HG03280 (cell line): Measurements from ENCODE around the gene ERI3.

Experiments
- ATAC-seq: cut with Tn5 transposase; IDR thresholded peaks from one replicate; pipeline ENCODE4 v1.9.1; 2021; ENCODE audit warnings: mild to moderate bottlenecking, moderate library complexity; ENCODE audit not compliant: unreplicated experiment

Gene ERI3

DNA sequence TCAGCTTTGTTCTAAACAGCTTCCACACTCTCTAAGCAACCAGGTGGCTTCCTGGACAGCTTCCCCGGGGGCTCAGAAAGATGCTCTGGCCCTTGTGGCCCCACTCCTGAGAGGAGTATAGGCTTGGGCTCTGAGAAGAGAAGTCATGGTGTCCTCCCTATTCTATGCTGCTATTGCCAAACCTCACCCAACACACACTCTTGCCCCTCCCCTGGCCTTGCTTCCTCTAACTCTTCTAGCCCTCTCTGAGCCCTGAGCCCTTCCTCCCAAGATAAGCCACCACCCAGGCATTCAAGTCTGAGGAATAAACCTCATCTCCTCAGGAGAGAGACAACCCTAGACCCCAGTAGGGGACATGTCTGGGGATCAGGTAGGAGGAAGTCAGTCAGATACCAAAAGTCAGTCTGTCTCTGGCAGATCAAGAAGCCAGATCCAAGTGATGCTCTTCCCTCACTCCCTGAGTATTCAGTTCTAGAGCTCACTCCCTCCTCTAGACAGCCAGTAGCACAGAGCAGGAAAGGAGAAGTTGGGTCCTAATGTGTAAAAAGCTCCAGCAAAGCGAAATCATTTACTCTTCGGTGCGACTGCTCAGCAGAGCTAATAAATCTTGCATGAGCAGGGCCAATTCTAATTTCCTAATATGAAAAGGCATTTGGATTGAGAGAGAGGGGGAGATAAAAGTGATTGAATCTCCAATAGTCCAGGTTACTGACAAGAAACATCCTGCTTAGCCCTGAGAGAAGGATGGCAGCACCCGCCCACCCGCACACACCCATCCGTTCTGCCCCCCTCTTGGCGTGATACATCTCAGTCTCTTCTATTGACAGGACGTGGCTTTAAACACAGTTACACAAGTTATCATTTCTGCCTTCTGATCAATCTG lies 91.2 kb downstream of the ERI3 start:
- no peak for ATAC-seq

DNA sequence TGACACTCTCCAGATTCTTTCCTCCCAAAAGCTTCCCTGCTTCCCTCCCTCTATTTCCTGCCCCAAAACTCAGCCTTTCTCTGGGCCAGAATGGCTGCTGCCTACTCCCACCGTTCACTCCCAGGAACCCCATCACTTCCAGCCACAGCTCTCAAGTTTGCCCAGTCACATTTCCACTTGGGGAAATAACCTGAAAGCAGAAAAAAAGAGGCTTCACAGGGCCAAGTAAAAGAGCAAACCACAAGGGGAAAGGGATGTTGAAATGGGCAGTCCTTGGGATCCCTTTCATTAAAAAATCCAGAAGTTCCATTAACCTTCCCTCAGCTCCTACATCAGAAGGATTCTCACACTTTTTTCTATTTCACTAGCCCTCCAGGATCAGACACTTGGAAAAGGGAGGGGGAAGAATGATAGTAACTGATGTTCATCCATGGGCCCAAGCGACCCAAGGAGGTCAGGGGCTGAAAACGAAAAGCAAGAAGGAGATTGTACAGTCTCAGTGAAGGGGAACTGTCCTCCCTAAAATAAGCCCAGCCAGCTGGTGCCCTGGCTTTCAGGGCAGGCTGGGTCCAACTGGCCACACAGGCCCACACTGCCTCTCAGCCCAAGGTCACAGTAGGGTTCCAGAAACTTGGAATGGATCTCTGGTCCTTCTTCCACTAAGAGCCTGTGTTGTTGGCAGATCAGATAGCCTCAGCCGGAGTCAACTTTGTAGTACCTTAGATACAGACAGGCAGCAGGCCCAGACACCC lies 92.1 kb downstream of the ERI3 start:
- no peak for ATAC-seq

DNA sequence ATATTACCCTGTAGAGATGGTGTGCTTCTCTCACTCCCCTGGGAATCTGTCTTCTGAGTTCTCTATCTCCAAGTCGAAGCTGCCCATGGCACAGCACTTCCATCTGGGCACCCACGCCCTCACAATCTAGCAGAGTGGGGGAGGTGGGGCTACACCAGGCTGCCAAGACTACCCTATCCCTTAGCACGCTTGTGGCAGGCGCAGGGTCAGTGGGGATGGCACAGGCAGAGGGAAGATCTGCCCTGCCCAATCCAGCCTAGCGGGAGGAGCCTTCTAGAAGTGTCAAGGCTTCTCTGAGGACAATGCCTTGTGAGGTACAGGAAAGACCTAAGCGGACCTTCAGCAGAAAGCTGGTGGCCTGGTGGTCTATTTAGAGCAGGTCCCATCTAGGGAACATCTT lies 92.6 kb downstream of the ERI3 start:
- ATAC-seq = no peak

DNA sequence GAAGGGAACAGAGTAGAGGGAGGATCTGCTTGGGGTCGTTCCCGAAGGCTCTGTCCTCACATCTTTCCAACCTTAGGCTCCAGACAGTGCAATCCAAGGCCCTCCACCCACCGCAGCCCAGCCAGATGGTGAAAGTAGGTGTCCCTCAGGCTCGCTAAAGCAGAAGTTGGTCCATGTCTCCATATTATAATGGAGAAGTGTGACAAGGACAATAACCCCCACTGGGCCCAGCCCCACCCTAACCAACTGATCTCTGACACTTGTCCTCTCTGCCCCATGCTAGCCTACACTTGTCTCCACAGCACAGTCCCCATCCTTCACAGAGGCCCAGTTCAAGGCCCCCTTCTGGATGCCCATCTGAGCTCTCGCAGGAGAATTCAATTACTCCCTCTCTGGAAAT lies 93.1 kb downstream of the ERI3 start:
- no peak for ATAC-seq

DNA sequence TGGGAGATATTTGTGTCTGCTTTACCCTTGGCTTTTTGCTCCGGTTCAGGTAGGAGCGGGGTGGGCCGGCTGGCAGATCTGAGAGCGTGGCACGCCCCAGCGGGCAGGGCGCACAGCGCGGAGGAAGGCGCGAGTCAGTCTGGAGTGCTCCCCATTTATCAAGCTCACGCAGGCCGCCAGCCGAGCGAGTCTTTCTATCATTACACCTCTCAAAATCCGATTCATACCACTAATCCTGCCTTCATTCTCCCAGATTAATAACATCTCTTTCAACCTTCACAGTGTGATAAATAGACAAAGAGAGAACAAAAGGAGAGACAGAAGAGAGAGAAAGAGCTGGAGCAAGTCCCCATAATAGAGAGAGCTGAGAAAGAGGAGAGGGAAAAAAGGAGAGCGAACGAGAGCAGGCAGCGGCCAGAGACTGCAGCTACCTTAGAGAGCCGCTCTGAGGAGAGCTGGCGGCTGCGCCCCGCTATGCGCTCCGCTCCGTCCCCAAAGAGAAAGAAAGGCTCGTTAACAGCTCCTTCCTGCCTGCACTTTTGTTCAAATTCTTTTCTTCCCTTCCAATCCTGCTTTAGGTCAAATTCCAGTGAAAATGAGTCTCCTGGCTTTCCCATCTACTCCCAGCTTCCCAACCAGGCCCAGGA lies 93.8 kb downstream of the ERI3 start:
- ATAC-seq = no peak

DNA sequence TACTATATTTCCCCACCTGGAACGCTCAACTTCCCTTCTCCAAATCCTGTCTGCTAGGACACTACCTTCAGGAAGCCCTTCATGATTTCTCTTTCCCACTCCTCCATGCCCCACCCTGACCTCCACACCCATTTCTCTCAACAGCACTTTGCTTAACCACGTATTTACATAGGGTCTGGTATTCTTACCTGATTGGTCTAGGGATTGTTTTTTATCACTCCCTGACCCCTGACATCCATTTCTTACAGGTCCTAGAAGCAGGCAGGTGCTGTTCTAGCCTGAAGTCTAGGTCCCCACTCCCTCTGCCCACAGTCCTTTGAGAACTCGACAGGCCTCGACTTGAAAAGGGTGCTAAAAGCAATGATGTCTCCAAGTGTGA lies 94.3 kb downstream of the ERI3 start:
- no peak for ATAC-seq

DNA sequence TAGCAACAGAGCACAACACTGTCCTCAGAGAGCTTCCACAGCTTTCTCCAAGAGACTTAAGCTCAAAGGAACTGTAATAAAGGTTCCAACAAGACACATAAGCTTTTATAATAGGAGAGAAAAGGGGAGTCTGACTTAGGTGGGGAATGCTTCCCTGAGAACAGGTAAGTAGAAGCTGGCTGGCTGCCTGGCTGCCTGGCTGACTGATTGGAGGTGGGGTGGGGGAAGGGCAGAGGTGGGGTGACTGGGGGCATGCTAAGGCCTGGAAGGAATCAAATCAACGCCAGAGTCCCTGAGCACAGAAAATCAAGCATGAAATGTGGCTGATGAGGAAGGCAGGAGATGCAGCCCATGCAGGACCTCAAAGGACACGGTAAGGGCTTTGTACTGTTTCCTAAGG lies 96.0 kb downstream of the ERI3 start:
- no peak for ATAC-seq

DNA sequence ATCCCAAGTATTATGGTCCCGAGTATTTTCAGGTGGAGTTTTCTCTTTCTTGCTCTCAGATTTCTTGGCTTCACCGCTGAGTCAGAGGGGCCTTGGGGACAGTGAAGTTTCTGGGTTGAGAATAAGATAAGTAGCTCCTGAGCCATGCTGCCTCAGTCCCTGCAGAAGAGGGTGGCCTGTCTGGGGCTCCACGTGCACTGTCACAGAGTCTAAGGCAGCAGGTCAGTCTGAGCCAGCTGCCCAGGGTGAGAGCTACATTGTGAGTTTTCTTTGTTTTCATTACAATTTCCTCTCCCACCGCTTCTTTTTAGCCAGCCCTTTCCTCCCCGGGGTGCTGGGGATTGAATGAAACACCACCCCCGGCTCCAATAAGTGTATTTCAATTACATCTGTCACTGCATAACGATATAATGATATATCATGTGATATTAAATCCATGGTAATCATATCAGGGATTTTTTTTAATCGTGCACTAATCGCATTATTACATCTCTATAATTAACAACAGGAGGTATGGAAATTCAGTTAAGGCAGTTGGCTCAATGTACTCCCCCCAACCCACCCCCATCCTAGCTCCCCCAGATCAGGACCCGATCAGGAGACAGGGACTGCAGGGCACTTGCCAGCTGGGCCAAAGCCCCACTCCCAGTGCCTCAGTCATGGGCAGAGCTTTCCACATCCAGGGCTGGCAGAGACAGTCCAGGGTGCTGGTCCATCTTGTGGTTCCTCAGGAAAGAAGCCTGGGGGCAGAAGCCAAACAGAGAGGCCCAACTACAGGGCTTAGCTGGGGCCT lies 98.1 kb downstream of the ERI3 start:
- no peak for ATAC-seq

DNA sequence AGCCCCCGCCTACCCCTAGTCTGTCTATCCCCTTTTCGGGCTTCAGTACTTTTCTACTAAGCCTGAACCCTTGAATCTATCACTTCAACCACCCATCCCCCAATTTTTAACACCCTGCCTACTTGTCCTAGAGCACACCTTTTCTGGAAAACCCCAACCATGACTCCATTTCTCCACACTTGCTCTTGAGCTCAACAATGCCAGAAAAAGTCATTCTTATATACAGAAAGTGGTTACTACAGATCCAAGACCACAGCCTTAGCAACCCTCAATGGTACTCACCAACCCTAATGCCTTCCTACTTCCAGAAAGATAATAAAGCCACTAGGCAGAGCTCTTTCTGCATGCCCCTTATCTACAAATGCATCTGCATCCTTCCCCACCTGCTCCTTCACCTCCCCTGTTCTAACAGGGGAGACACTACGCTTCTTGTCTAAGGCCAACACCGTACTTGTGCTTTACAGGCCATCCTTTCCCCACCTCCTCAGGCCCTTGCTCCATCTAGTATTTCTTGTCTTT lies 100.6 kb downstream of the ERI3 start:
- no peak for ATAC-seq

DNA sequence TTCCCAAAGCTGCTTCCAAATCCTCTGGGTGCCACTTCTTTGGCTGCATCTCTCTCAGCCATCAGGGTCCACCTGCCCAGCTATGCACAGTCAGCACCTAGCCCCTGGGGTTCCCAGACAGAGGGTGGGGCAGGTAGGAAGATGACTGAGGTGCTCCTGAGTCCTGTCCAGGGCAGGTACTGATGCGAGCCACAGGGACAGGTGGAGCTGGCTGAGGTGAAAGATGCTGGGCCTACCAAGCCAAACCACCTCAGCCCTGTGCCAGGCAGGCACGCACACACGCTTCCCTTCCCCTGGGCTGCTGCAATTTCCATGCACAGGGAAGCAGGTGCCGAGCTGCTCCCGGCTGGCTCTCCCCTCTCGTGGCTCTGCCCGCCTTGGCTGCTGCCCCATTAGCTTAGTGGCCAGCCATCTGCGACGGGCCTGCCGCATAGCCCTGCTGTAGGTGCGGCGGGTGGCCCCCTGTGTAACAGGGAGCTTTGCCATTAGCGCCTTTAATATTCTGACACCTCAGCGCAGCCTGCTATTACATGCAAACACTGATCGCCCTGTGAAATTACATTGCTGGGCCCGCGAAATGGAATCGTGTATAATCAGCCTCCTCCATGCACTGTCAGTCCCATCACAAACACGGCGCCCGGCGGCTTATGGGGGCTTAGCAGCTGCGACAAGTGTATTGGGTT lies 102.9 kb downstream of the ERI3 start:
- ATAC-seq = no peak

DNA sequence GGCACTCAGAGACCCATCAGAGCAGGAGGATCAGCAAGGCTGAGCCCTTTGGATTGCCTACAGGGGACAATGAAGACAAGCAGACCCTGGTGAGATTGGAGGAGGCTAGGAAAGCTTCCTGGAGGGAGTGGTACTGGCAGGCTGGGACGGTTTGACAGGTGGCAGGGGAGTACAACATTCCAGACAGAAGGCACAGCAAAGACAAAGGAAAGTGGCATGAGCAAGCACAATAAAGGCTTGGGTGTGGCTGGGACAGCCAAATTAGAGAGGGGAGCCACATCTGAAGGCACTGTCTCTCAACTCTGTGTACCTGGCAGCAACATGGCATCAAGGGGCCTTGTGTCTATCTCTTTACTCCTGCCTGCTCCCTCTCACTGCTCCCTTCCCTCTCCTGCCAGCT lies 103.6 kb downstream of the ERI3 start:
- no peak for ATAC-seq

DNA sequence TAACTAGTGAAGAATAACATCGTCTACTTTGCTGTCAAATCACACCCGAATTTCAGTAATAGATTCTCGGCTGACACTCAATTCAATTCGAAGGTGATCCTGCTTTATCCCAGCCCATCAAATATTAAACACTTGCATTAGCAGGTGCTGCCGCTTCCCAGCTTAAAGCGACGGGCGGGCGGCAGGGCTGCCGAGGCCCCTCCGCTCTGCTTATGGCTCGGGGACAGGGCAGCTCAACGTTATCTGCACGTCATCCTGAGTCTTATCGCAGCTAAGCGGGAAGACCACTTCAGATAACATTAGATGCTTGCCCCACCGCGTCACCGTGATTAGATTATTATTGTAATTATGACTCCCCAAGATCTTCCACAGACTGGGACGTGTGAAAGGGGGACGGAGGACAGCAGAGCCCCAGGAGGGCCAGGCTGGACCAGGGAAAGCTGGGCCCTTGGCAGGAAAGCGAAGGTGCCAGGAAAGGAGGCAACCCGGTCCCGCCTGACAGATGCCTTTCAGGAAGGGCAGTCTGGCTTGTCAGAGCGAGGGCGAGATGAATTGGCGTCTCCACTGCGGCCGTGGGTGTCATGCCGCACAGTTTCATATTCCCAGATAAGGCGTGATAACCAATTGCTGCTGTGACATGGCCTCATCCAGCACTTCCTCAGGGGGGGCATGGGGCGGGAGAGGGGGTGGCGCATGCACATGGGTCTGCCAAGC lies 104.8 kb downstream of the ERI3 start:
- no peak for ATAC-seq

DNA sequence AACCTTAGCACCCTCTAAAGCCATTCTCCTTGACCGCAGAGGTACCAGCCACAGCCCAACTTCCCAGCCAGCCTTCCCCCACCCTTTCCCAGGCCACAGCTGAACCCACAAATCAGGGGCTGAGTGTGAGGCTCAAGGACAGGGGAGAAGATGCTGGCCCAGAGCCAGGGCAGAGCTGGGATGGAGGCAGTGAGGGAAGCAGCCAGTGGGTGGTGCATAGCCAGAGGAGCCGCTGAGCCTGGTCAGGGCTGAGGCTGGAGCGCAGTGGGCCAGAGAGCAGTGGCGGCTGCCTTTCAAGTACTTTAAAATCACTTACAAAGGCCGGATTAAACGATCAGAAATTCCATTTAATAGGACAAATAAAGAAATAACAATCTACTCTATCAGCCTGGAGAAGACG lies 105.5 kb downstream of the ERI3 start:
- ATAC-seq = no peak

DNA sequence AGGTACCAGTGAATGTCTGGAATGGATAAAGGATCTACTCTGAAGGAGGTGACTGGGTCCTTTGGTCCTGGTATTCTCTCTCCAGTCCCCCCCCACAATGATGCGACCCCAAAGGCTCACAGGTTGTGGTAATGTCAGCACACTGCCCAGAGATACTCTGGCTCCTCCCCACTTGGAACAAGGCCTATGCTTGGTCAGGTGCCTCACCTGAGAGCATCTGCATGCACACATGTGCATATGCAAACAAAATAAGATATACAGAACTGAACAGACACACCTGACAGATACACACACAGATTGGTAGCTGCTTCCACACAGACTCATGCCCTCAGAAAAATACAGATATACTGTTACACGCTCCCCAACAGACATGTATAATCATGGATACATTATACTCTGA lies 108.3 kb downstream of the ERI3 start:
- no peak for ATAC-seq

DNA sequence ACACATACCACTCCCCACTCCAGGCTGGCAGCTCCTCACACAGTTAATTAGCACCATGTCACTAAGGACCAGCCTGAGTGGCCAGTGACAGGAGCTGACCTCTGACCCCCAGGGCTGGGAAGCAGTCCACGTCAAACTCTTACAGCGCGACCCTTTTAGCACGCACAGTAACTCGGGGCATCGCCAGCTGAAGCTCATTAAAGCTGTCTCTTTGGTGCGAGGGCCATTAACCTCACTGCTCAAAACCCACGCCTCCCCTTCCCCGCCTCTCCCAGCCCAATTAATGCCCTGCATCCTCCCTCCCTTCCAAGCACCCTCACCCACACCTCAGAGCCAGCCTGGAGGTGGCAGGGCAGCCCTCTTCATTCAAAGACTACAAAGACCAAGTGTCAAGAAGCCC lies 110.1 kb downstream of the ERI3 start:
- ATAC-seq = no peak

DNA sequence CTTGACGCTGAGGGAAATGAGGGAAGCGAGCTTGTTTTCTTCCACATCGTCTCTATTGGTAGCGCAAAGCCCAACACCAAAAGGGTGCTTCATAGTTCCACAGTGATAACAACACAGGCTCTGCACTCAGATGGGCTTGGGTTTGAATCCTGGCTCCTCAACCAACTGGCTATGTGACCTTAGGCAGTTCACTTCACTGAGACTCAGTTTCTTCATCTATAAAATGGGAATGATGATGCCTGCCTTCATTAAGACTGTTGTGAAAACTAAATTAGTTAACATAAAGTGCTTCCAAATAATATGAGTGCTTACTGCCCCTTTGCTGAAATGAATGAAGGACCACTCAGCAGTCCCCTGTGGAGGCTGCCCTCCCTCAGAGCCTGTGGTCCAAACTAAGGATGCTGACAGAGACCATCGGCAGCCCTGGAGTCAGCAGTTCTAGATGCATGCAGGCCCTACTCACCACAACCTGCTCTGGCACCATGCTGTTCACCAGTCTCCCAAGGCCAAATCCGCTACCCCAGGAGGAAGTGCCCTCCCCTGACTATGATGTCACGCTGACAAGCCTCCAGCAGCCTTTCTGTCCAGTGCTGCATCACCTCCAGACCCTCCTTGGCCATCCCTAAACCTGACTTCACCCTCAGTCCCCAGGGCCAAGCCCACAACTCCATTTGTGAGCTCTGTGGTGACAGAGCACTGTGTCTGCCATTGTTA lies 111.1 kb downstream of the ERI3 start:
- no peak for ATAC-seq

DNA sequence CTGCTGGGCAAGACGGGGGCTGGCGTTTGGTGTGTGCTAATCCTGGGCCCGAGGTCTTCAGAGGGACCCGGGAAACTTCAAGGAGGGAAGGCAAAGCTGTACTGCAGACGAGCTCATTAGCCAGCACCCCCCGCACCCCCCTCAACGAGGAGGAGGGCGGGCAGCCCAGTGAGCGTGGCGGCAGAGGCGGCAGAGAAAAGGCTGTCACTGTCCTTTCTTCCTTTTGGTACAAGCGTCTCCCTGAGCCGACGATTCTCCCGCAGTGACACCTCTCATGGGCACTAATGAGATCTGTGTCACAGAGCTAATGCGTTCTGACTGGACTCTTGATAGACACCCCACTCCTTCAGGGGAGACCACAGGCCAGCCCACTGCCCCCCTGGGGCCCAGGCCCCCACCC lies 112.3 kb downstream of the ERI3 start:
- ATAC-seq = no peak

DNA sequence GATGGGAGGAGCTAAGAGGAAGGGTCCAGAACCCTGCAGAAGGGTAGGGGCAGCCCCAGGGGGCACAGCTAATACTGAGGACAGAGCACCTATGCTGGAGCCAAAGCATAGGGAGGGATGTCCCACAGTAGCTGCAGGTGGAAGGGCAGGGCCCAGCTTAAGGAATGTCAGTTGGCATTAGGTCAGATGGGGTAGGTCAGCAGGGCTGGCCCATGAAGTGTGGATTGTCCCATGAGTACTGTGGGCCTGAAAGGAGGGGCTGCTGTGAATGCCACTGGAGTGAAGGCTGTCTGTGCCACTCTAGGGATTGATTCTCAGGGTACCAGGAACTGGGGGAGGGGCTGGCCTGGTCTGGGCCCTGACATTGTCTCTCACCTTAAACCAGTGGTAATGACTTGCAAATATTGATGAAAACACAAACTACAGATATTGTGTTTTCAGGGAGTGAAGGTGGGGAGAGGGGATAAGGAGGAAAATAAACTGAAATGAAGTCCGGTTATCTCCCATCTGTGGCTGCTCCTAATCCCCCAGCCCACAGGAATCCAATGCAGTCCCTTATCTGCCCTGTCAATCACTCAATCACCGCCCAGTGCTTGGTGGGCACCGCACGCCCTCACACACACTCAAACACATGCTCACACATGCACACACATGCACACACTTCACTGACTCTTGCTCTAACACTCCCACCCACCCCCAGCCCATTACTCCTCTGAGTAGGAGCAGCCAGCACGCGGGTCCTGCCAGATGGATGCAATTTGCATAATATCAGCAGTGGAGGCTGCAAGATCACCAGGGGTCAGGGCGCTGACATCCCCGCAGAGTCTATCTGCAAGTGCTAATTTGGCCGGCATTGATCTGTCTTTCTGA lies 114.0 kb downstream of the ERI3 start:
- no peak for ATAC-seq
